Measurements from ENCODE around the gene GPR52. TPM values are rescaled to one million over a fixed set of nuclear protein-coding genes. Genes with fewer than 3 reads are reported as not detected.

The GPR52 gene
- total RNA-seq, 1 experiment from 2014 or later = 0.22 TPM

- Mint-ChIP-seq H3K4me1 (no peaks in the 10 kb centered on the region), H3K36me3 (no peaks in the 10 kb centered on the region), H3K4me3 (no peak overlapping the region), H3K27ac (no peak overlapping the region), H3K27me3 (ENCODE audit: low read depth) (no peaks in the 10 kb centered on the region), H3K9me3 (no peaks in the 10 kb centered on the region)
- ATAC-seq (no peak), DNase-seq (ENCODE audit: low spot score) (no peak)
- no peak for TF ChIP-seq OVOL2 (CRISPR knock-in tag; IDR thresholded peaks at IDR 0.05; ENCODE audit: borderline replicate concordance)
- no peak for TF ChIP-seq AFF4 (CRISPR knock-in tag; IDR thresholded peaks at IDR 0.05; ENCODE audit: borderline replicate concordance)
- no peak for TF ChIP-seq ZNF317 (CRISPR knock-in tag; IDR thresholded peaks at IDR 0.05; ENCODE audit: borderline replicate concordance, low read depth)
- no peak for TF ChIP-seq RELA (CRISPR knock-in tag; IDR thresholded peaks at IDR 0.05; ENCODE audit: borderline replicate concordance)
- TF ChIP-seq NR2C2 (CRISPR knock-in tag; IDR thresholded peaks at IDR 0.05) = no peak
- TF ChIP-seq JAZF1 (CRISPR knock-in tag; IDR thresholded peaks at IDR 0.05) = no peak
- no peak for TF ChIP-seq USF2 (CRISPR knock-in tag; IDR thresholded peaks at IDR 0.05)
- no peak for TF ChIP-seq E2F4 (CRISPR knock-in tag; IDR thresholded peaks at IDR 0.05; ENCODE audit: borderline replicate concordance, low read depth)
- no peak for TF ChIP-seq GRHL2 (CRISPR knock-in tag; IDR thresholded peaks at IDR 0.05; ENCODE audit: insufficient replicate concordance, severe bottlenecking)
- no peak for TF ChIP-seq FOXK1 (CRISPR knock-in tag; IDR thresholded peaks at IDR 0.05)
- no peak for TF ChIP-seq STAT6 (CRISPR knock-in tag; conservative IDR thresholded peaks at IDR 0.05; ENCODE audit: low read depth)
- TF ChIP-seq ZNF512 (CRISPR knock-in tag; IDR thresholded peaks at IDR 0.05; ENCODE audit: borderline replicate concordance) = no peak
- ChIA-PET CTCF (no interaction called here), POLR2A (no interaction called here)
Measured at GRCh38 chr1:174480324-174480723, 32.6 kb downstream of the GPR52 start.

- CTCF ChIA-PET = interaction anchor here (1.3 kb wide), 1 partner anchor 229 kb away, joined by 3 read pairs; no protein-coding TSS in a partner anchor
- Mint-ChIP-seq H3K27ac (no peak overlapping the region), H3K9me3 (peaks cover 9% of the 10 kb centered on the region; the same call in 1 of the 2 replicates), H3K27me3 (ENCODE audit: low read depth) (no peaks in the 10 kb centered on the region; the same call in 1 of the 2 replicates), H3K4me3 (no peak overlapping the region), H3K36me3 (no peaks in the 10 kb centered on the region), H3K4me1 (no peaks in the 10 kb centered on the region)
- DNase-seq (ENCODE audit: low spot score) = no peak
- POLR2A ChIA-PET = no interaction called here
- ATAC-seq = no peak
- TF ChIP-seq PRRX2 (CRISPR knock-in tag; IDR thresholded peaks at IDR 0.05) = no peak
- TF ChIP-seq TP53 (CRISPR knock-in tag; IDR thresholded peaks at IDR 0.05) = no peak
- no peak for TF ChIP-seq MLX (CRISPR knock-in tag; IDR thresholded peaks at IDR 0.05)
- no peak for TF ChIP-seq ATF2 (CRISPR knock-in tag; IDR thresholded peaks at IDR 0.05; ENCODE audit: borderline replicate concordance, low read depth)
- TF ChIP-seq CREB1 (CRISPR knock-in tag; IDR thresholded peaks at IDR 0.05) = no peak
- no peak for TF ChIP-seq SP1 (CRISPR knock-in tag; conservative IDR thresholded peaks at IDR 0.05)
- TF ChIP-seq ZNF219 (CRISPR knock-in tag; IDR thresholded peaks at IDR 0.05; ENCODE audit: borderline replicate concordance) = no peak
- no peak for TF ChIP-seq TCF7 (CRISPR knock-in tag; IDR thresholded peaks at IDR 0.05; ENCODE audit: low read depth)
Measured at GRCh38 chr1:174491606-174492005, 43.8 kb downstream of the GPR52 start.
